Loucy (cell line): ENCODE data around the gene KIF13A.
"Not testable (repeated sequence)": the region's sequence is repeated elsewhere in the genome, so short reads cannot be mapped to it uniquely, and the experiment has no call there.

Experiments
- H2AFZ ChIP-seq: fragments of 200-600 bp; sonication (generic); 2 replicates; pipeline ENCODE4 v1.6.0; 2016; ENCODE audit warnings: antibody characterized with exemption, mild to moderate bottlenecking, low read length, moderate library complexity
- H3F3A ChIP-seq: fragments of 200-600 bp; 2 replicates; pipeline ENCODE4 v1.6.0; 2016; ENCODE audit warnings: antibody characterized with exemption, low read depth, mild to moderate bottlenecking
- H3K27me3 ChIP-seq: fragments of 200-600 bp; sonication (generic); 2 replicates; pipeline ENCODE4 v1.6.1; 2014; ENCODE audit warnings: low read length, mild to moderate bottlenecking; ENCODE audit not compliant: insufficient read depth, poor library complexity, severe bottlenecking
- H3K36me3 ChIP-seq: fragments of 200-600 bp; sonication (generic); 2 replicates; pipeline ENCODE4 v1.6.1; 2016; ENCODE audit warnings: low read length; ENCODE audit not compliant: insufficient read depth
- H3K4me1 ChIP-seq: fragments of 200-600 bp; sonication (generic); 2 replicates; pipeline ENCODE4 v1.5.1; 2014; ENCODE audit warnings: low read length, mild to moderate bottlenecking; ENCODE audit not compliant: insufficient read depth, poor library complexity, severe bottlenecking
- H3K4me2 ChIP-seq: fragments of 200-600 bp; sonication (generic); 2 replicates; pipeline ENCODE4 v1.6.0; 2014; ENCODE audit warnings: antibody characterized with exemption, low read length, low read depth, mild to moderate bottlenecking; ENCODE audit not compliant: poor library complexity, severe bottlenecking
- H3K4me3 ChIP-seq: fragments of 200-600 bp; sonication (generic); 2 replicates; pipeline ENCODE4 v1.5.1; 2014; ENCODE audit warnings: low read length, mild to moderate bottlenecking, mixed read lengths; ENCODE audit not compliant: poor library complexity, severe bottlenecking
- H3K79me2 ChIP-seq: fragments of 200-600 bp; sonication (generic); 2 replicates; pipeline ENCODE4 v1.6.1; 2014; ENCODE audit warnings: low read length; ENCODE audit not compliant: insufficient read depth
- H3K9ac ChIP-seq: fragments of 200-600 bp; sonication (generic); 2 replicates; pipeline ENCODE4 v1.6.0; 2014; ENCODE audit warnings: mild to moderate bottlenecking, low read depth, low read length, moderate library complexity; ENCODE audit not compliant: poor library complexity, severe bottlenecking
- H3K9me2 ChIP-seq: fragments of 200-600 bp; sonication (generic); replicated peaks from 2 replicates; pipeline ENCODE4 v1.6.1; 2016; ENCODE audit warnings: low read depth, low read length, mixed read lengths
- H3K9me3 ChIP-seq: fragments of 200-600 bp; sonication (generic); 2 replicates; pipeline ENCODE4 v1.6.1; 2014; ENCODE audit warnings: mild to moderate bottlenecking, antibody characterized with exemption, low read length, low read depth; ENCODE audit not compliant: insufficient read depth
- H4K20me1 ChIP-seq: fragments of 200-600 bp; sonication (generic); 2 replicates; pipeline ENCODE4 v1.6.0; 2014; ENCODE audit warnings: antibody characterized with exemption, low read length, mild to moderate bottlenecking; ENCODE audit not compliant: insufficient read depth, poor library complexity, severe bottlenecking
- EZH2phosphoT487 ChIP-seq: fragments of 200-600 bp; IDR thresholded peaks from 2 replicates; pipeline ENCODE4 v1.6.1; 2018; ENCODE audit warnings: antibody characterized with exemption, mild to moderate bottlenecking, moderate library complexity, borderline replicate concordance
- TF ChIP-seq, protein P1 (sequence below): fragments of 200-600 bp; sonication (generic); conservative IDR thresholded peaks from 2 replicates; pipeline ENCODE4 v1.5.1; 2014; ENCODE audit warnings: mild to moderate bottlenecking, antibody characterized with exemption, low read length

KIF13A gene

DNA sequence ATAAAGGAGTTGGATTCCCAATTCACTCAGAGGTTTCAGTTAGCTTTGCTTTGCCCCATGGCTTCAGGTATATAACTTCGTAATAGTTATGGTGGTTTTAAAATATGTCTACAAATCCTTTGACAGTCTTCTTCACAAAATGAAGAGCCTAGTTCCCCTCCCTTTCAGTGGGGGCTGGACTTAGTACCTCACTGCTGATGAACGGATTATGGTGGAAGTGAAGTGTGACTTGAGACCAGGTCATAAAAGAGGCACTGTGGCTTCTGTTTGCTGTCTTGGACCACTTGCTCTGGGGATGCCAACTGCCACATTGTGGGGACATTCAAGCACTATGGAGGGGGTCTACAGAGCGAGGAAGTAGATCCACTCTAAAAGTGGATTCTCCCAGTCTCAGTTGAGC, 233.2 kb downstream of the KIF13A start:
- no peak for TF ChIP-seq EZH2phosphoT487
- TF ChIP-seq, protein P1, sequence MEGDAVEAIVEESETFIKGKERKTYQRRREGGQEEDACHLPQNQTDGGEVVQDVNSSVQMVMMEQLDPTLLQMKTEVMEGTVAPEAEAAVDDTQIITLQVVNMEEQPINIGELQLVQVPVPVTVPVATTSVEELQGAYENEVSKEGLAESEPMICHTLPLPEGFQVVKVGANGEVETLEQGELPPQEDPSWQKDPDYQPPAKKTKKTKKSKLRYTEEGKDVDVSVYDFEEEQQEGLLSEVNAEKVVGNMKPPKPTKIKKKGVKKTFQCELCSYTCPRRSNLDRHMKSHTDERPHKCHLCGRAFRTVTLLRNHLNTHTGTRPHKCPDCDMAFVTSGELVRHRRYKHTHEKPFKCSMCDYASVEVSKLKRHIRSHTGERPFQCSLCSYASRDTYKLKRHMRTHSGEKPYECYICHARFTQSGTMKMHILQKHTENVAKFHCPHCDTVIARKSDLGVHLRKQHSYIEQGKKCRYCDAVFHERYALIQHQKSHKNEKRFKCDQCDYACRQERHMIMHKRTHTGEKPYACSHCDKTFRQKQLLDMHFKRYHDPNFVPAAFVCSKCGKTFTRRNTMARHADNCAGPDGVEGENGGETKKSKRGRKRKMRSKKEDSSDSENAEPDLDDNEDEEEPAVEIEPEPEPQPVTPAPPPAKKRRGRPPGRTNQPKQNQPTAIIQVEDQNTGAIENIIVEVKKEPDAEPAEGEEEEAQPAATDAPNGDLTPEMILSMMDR: no peak

DNA sequence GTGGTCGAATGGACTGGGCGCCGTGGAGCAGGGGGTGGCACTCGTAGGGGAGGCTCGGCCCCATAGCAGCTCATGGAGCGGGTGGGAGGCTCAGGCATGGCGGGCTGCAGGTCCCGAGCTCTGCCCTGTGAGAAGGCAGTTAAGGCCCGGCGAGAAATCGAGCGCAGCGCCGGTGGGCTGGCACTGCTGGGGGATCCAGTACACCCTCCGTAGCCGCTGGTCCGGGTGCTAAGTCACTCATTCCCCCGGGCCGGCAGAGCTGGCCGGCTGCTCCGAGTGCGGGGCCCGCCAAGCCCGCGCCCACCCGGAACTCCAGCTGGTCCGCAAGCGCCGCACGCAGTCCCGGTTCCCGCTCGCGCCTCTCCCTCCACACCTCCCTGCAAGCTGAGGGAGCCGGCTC, 242.1 kb downstream of the KIF13A start:
- not testable (repeated sequence) for H3K4me1 ChIP-seq, H3F3A ChIP-seq, H4K20me1 ChIP-seq, H3K9me3 ChIP-seq, H3K36me3 ChIP-seq, H3K9ac ChIP-seq, H3K9me2 ChIP-seq, H3K79me2 ChIP-seq, H3K4me2 ChIP-seq, H2AFZ ChIP-seq, H3K4me3 ChIP-seq, H3K27me3 ChIP-seq

More for the DNA sequence above, 233.2 kb downstream of the KIF13A start:
- Histone ChIP-seq H3K4me1 (no peaks in the 10 kb centered on the region), H4K20me1 (no peaks in the 10 kb centered on the region), H2AFZ (no peak overlapping the region), H3K4me3 (no peak overlapping the region), H3F3A (no peaks in the 10 kb centered on the region), H3K9me2 (no peaks in the 10 kb centered on the region), H3K9ac (no peak overlapping the region), H3K27me3 (no peaks in the 10 kb centered on the region), H3K4me2 (no peak overlapping the region), H3K36me3 (no peaks in the 10 kb centered on the region), H3K9me3 (no peaks in the 10 kb centered on the region), H3K79me2 (no peaks in the 10 kb centered on the region)

DNA sequence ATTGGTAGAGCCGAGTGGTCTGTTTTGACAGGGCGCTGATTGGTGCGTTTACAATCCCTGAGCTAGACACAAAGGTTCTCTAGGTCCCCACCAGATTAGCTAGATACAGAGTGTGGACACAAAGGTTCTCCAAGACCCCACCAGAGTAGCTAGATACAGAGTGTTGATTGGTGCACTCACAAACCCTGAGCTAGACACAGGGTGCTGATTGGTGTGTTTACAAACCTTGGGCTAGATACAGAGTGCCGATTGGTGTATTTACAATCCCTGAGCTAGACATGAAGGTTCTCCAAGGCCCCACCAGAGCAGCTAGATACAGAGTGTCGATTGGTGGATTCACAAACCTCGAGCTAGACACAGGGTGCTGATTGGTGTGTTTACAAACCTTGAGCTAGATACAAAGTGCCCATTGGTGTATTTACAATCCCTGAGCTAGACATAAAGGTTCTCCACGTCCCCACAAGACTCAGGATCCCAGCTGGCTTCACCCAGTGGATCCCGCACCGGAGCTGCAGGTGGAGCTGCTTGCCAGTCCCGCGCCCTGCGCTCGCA, 242.6 kb downstream of the KIF13A start:
- not testable (repeated sequence) for H3K79me2 ChIP-seq, H3K4me2 ChIP-seq, H3F3A ChIP-seq, H3K4me1 ChIP-seq, H3K4me3 ChIP-seq, H3K9me2 ChIP-seq, H2AFZ ChIP-seq, H3K36me3 ChIP-seq, H3K9ac ChIP-seq, H3K9me3 ChIP-seq, H4K20me1 ChIP-seq, H3K27me3 ChIP-seq

DNA sequence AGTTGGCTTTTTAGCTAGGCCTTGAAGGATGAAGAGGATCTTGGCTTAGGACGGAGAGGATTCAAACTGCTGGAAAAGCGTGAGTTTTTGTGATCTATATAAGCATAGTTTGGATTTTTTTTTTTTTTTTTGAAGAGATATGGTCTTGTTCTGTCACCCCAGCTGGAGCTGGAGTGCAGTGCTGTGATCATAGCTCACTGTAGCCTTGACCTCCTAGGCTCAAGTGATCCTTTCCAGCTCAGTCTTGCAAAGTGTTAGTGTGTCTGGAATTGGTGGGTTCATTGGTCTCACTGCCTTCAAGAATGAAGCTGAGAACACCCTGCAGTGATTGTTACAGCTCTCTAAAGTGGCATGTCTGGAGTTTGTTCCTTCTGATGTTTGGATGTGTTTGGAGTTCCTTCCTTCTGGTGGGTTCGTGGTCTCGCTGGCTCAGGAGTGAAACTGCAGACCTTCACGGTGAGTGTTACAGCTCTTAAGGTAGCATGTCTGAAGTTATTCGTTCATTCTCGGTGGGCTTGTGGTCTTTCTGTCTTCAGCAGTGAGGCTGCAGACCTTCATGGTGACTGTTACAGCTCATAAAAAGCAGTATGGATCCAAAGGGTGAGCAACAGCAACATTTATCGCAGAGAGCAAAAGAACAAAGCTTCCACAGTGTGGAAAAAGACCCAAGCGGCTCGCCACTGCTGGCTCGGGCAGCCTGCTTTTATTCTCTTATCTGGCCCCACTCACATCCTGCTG, 243.2 kb downstream of the KIF13A start:
- Histone ChIP-seq H2AFZ (no peak overlapping the region), H3K4me2 (no peak overlapping the region), H4K20me1 (no peaks in the 10 kb centered on the region), H3K9me2 (no peaks in the 10 kb centered on the region), H3K4me3 (no peak overlapping the region), H3K27me3 (no peaks in the 10 kb centered on the region), H3K9me3 (no peaks in the 10 kb centered on the region), H3K4me1 (no peaks in the 10 kb centered on the region), H3K79me2 (no peaks in the 10 kb centered on the region), H3K36me3 (no peaks in the 10 kb centered on the region), H3K9ac (no peak overlapping the region), H3F3A (no peaks in the 10 kb centered on the region)
- TF ChIP-seq, protein P1: no peak
- TF ChIP-seq EZH2phosphoT487: no peak
